ENCODE data around the gene WIPF3.
"Not testable (repeated sequence)": the region's sequence is repeated elsewhere in the genome, so short reads cannot be mapped to it uniquely, and the experiment has no call there.

WIPF3 gene

GRCh38 chr7:29955075-29955792 lies 148.9 kb downstream of the WIPF3 start:
- no peak for DNase-seq (ENCODE audit: low spot score)

GRCh38 chr7:29955799-29956486 lies 149.6 kb downstream of the WIPF3 start:
- DNase-seq (ENCODE audit: low spot score): no peak

GRCh38 chr7:29956487-29956836 lies 150.2 kb downstream of the WIPF3 start:
- no peak for DNase-seq (ENCODE audit: low spot score)

GRCh38 chr7:29957521-29958310 lies 151.4 kb downstream of the WIPF3 start:
- DNase-seq (ENCODE audit: low spot score): no peak

GRCh38 chr7:29958667-29959358 lies 152.5 kb downstream of the WIPF3 start:
- no peak for DNase-seq (ENCODE audit: low spot score)

GRCh38 chr7:29961611-29962010 lies 155.3 kb downstream of the WIPF3 start:
- not testable (repeated sequence) for DNase-seq (ENCODE audit: low spot score)

- no peak for DNase-seq (ENCODE audit: low spot score)
Measured at GRCh38 chr7:29962035-29962434, 155.7 kb downstream of the WIPF3 start.

GRCh38 chr7:29965030-29965429 lies 158.7 kb downstream of the WIPF3 start:
- no peak for DNase-seq (ENCODE audit: low spot score)

All from left forelimb (tissue), 1 donor.